GM19043 (cell line): Measurements from ENCODE around the gene ADAM22.

Experiments used
- ATAC-seq: cut with Tn5 transposase; IDR thresholded peaks from one replicate; pipeline ENCODE4 v1.9.1; 2021; ENCODE audit warnings: low read depth; ENCODE audit not compliant: unreplicated experiment

Gene ADAM22

GRCh38 chr7:88104732-88105131, 170.7 kb downstream of the ADAM22 start:
- ATAC-seq = no peak

- ATAC-seq = no peak
These were observed 171.2 kb downstream of the ADAM22 start for GRCh38 chr7:88105231-88105630.

- ATAC-seq = no peak
These were observed 172.4 kb downstream of the ADAM22 start for GRCh38 chr7:88106434-88106833.

- no peak for ATAC-seq
These were observed 175.6 kb downstream of the ADAM22 start for GRCh38 chr7:88109612-88110011.

GRCh38 chr7:88111140-88111743, 177.2 kb downstream of the ADAM22 start:
- ATAC-seq = peak; percentile 58

- no peak for ATAC-seq
These were observed 178.0 kb downstream of the ADAM22 start for GRCh38 chr7:88111954-88112471.

GRCh38 chr7:88115258-88115796, 181.3 kb downstream of the ADAM22 start:
- no peak for ATAC-seq

- ATAC-seq = no peak
These were observed 181.8 kb downstream of the ADAM22 start for GRCh38 chr7:88115816-88116215.

- ATAC-seq = no peak
These were observed 182.3 kb downstream of the ADAM22 start for GRCh38 chr7:88116235-88116795.

- no peak for ATAC-seq
These were observed 183.3 kb downstream of the ADAM22 start for GRCh38 chr7:88117325-88117724.

- ATAC-seq = no peak
These were observed 187.3 kb downstream of the ADAM22 start for GRCh38 chr7:88121335-88121734.

- no peak for ATAC-seq
These were observed 193.7 kb downstream of the ADAM22 start for GRCh38 chr7:88127637-88128290.

GRCh38 chr7:88132725-88133124, 198.7 kb downstream of the ADAM22 start:
- peak; percentile 88 for ATAC-seq

- no peak for ATAC-seq
These were observed 206.9 kb downstream of the ADAM22 start for GRCh38 chr7:88140947-88141346.

GRCh38 chr7:88141479-88141878, 207.4 kb downstream of the ADAM22 start:
- ATAC-seq = no peak

- ATAC-seq = no peak
These were observed 207.9 kb downstream of the ADAM22 start for GRCh38 chr7:88141953-88142352.

GRCh38 chr7:88146616-88147015, 212.6 kb downstream of the ADAM22 start:
- no peak for ATAC-seq

GRCh38 chr7:88147341-88147740, 213.3 kb downstream of the ADAM22 start:
- no peak for ATAC-seq

GRCh38 chr7:88147949-88148348, 213.9 kb downstream of the ADAM22 start:
- no peak for ATAC-seq

- no peak for ATAC-seq
These were observed 216.0 kb downstream of the ADAM22 start for GRCh38 chr7:88150033-88150432.

- ATAC-seq = no peak
These were observed 217.2 kb downstream of the ADAM22 start for GRCh38 chr7:88151119-88151790.
